GM12892 (cell line): ENCODE data around the gene FUOM.

Experiments
- POLR2A ChIP-seq: IDR thresholded peaks from 2 replicates; pipeline ENCODE4 v1.6.1; 2011; ENCODE audit warnings: low read depth, low read length, control low read depth
- POLR2AphosphoS5 ChIP-seq: IDR thresholded peaks from 2 replicates; pipeline ENCODE4 v1.6.1; 2011; ENCODE audit warnings: low read depth, low read length, control low read depth

DNA sequence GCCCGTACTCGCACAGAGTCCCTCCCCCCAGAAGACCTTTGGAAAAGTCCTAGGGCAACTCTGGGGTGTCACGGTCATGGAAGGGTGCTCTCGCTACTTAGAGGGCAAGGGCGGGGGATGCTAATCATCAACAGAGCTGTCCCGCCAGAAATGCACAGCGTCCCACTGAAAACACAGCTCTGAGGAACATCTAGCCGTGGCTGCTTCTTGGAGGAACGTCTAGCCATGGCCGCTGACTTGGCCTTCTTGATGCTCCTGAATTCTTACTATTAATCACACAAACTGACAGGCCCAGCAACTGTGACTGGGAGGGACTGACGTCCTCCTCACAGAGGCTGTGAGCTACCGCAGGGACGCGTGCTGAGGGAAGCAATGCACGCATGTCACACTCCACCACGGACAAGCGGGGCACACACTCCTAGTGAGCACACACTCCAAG is 50.9 kb downstream of the FUOM start:
- TF ChIP-seq POLR2AphosphoS5 (no peak), POLR2A (no peak)
